Hepatic stellate cell (primary cell): ENCODE data around the gene C5orf34.
"Not testable (repeated sequence)": the region's sequence is repeated elsewhere in the genome, so short reads cannot be mapped to it uniquely, and the experiment has no call there.

Experiments
- DNase-seq: peaks from one replicate; pipeline ENCODE4 v3.0.0; 2011; ENCODE audit warnings: low spot score

The C5orf34 gene

DNA sequence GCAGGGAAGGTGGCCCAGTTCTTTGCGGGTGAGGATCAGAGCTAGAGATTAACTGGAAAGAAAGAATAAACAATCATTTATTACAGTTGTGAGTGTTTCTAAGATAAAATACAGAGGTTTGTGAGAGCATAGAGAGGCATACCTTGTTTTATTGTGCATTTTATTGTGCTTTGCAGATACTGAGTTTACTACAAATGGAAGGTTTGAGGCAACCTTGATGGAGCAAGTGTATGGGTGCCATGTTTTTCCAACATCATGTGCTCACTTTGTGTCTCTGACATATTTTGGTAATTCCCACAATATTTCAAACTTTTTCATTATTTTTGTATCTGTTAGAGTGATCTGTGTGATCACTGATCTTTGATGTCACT is 715 bp upstream of the C5orf34 start:
- no peak for DNase-seq

DNA sequence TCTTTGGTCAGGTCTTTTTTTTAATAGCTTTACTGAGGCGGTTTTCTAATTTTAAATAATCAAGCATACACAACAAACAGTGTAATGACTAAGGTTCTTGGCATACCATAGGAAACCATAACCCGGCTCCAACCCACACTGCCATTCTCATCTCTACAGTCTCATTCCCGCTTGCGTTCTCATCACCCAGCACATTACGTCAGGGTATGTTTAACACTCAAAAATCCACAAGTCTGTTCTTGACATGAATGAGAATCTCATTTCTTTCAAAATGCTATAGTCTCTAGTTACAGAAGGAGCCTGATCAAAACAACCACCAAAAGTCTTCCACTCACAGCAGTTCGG is 505 bp downstream of the C5orf34 start:
- DNase-seq = peak; percentile 71

DNA sequence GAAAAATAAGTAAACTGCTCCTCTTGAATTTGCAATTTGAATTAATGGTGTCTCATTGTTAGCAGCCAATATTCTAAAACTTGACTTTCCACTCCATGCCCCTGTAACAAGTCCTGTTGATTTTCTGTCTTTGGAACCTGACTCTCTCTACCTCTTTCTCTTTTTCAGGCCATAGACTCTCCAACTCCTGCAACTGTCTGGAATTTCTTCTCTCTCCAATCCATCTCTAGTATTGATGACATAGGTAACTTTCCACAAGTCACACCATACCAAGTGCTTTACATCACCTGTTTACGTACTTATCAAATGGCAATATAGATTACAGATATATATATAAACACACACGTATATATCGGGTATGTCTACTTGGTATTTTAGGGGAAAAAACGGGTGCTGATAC is 923 bp downstream of the C5orf34 start:
- no peak for DNase-seq

DNA sequence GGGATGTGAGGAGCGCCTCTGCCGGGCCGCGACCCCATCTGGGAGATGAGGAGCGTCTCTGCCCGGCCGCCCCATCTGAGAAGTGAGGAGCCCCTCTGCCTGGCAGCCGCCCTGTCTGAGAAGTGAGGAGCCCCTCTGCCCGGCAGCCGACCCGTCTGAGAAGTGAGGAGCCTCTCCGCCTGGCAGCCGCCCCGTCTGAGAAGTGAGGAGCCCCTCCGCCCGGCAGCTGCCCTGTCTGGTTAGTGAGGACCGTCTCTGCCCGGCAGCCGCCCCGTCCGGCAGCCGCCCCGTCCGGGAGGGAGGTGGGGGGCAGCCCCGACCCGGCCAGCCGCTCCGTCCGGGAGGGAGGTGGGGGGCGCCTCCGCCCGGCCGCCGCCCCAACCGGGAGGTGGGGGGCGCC is 3.9 kb downstream of the C5orf34 start:
- DNase-seq = not testable (repeated sequence)

DNA sequence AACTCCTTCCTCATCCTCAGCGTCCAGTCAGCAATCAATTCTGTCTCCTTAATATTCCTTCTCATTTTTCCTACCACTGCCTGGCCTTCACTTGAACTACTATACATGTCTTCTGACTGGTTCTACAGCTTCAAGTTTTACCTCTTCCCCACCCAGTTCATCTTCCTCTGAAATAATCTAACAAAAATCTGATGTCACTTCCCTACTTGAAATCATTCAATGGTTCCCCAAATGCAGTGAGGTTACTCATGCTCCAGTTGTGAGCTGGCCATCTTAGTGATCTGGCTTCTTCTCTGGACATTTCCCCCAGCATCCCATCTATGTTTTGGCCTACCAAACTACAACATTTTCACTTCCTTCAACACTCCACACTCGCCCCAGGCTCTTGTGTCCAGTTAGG is 16.4 kb downstream of the C5orf34 start:
- no peak for DNase-seq

DNA sequence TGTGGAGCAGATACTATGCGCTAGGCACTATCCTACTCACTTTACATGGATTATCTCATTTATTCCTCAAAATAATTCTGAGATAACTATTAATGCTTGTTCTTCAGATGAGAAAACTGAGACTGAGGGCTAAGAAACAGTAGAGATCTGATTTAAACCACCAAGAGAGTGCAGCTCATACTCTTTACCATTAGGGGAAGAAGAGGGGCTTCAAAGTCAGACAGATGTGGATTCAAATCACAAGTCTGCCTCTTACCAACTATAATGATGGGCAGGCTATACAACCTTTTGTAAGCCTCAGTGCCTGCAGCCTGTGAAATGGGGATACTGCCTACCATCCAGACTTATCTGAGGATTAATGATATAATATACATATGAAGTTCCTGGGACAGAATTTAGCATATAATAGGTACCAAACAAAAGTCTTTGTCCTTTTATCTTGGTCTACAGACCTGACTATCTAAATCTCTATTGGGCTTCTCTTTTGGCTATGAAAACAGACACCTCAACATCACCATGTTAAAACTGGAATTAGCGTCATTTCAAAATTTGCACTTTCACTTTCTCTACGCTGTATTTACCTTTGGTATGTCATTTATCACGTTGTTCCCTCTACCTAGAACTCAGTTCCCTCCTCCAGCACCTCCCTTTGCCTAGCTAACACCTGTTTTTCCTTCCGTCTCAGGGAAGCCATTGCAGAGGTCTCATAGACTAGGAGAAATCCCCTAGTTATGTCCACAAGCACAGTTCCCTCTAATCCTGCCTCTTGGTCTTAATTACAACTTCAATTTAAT is 17.4 kb downstream of the C5orf34 start:
- no peak for DNase-seq

DNA sequence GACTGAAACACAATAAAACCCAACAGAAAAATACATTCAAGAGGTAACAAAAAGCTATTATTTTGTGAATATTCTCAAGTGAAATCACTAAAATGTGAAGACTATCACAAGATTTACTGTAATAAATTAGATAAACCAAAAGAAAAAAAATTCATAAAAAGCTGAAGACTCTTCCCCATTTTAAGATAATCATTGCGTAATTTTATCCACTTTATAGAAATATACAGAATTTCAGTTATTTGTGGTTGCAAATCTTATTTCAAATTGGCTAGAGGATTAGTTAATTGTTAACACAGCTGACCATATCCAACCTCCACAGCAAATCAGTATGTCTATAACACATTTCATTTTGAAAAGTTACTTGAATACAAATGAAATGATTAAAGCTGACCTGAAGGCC is 23.6 kb downstream of the C5orf34 start:
- no peak for DNase-seq

DNA sequence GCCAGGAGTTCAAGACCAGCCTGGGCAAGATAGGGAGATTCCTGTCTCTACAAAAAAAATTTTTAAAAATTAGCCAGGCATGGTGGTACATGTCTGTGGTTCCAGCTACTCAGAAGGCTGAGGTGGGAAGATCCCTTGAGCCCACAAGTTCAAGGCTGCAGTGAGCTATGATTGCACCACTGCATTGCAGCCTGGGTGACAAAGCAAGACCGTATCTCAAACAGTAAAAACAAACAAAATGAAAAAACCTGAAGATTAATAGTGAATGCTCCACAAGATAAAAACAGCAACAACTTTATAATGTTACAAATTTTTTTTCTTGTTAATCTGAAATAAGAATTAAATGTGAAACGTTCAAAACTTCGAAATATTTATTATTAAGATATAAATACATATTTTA is 28.6 kb downstream of the C5orf34 start:
- DNase-seq = no peak

DNA sequence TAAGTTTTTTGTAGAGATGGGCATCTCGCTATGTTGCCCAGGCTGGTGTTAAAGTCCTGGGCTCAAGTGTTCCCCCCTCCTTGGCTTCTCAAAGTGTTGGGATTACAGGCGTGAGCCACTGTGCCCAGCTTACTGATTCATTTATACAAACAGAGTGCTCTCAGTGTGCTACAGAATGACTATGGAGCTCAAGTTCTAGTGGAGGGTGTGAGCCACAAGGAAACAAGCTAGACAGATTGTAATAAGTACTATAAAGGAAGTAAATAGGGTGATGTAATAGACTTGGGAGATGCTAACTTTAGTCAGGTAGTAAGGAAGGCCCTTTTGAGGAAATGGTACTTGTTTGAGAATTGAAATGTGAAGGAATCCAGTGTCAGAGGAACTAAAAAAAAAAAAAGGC is 29.5 kb downstream of the C5orf34 start:
- no peak for DNase-seq

DNA sequence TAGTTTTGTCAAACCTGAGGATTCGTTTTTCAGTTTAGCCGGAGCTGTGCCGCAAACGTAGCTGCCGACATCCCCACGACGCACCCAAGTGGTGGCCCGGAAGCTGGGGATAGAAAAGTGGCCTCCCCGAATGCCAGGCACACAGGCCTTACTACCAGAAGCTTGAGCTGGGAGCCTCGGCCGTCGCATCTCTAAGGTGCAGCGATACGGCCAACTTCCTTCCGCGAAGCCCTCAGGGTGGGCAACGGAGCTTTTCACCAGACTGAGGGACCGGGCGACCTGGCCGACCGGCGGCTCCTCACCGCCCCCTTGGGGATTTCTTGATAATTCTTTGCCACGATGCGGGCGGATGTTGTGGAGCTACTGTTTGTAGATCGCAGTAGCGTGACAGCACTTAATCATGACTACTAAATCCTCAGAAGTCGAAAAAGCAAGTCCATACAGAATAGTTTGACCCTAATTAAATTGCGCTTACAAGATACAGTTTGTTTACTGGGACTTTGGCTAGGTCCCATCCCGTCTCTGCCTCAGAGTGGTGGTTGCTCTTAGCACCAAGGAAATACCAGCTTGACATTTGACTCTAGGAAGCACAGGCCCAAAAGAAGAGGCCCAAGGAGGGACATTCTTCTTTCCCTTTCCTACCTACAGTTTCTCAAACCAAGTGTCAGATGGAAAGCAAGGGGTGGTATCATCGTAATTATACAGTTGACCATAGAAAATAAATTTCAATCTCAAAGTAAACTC is 30.7 kb downstream of the C5orf34 start:
- peak; percentile 80 for DNase-seq

DNA sequence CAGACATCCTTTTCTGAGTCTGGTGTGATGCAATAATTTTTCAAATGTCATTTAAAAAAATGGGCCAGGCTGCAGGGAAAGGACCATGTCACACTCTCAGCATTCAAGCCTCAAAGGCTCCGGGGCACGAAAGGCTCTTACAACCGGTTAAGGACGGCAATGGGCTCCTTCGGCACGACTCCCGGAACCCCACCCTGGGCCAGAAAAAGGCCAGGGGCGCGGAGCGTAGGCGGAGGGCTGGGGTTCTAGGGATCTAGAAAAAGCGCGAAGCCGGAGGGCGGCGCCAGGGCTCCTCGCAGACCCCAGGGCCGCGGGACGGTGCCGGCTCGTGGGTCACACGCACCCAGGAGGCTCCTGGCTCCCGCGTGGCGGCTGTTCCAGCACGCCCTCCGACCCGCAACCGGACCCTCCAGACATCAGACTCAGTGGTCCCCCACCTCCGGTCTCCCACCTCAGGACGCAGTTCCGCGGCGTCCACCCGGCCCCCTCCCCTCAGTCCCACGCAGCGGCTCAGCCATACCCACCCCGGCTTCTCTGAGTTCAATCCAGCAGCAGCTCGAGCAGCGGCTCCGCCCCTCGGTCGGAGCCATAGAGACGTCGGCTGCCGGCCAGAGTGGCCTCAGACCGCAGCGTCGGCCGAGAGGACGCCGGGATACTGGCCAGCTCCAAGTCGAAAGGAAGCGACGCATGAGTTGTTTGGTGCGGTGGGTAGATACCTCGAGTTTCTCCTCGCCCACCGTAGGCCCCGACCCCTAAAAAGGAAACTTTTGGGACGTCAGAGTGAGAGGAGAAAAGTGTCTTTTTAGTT is 31.4 kb downstream of the C5orf34 start, which contains the start of gene TMEM267:
TSS of gene TMEM267 (minus strand) at position 568 of the 808 bp plus-strand sequence. CDS start 29,896 bp downstream, outside the sequence.
- peak; percentile 82 for DNase-seq

DNA sequence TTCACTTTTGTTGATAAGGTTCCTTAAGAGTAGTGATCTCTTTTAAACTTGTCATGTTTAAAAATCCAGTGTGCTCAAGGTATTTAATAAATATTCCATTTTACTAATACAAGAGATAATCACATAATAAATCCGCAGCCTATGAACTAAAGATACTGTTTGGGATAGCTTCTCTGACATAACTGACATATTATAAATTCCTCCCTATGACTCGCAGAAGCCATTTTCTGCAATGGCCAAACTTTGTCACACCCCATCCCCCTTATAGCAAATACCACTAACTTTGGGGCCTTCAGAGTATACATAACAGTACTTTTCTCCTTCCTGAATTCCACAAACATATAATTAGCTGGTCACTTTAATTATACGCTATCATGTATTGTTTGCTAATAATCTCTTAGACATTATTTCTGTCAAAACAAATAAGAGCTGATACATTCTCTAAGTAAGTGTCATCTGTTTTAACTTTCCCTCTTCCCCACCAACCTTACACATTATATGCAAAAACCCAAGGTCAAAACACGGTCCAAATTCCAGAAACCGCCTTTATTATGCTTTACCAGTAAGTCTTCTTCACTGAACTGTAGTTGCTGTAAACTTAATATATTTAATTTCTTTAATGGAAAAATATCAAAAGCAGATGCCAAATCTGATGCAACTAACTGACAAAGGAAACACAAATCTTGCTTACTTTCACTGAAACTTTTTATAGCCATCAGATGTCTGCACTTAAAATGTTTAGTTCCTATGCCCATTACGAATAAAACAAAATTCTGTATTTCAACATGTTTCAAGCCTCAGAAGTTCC is 32.3 kb downstream of the C5orf34 start:
- DNase-seq = peak; percentile 69

DNA sequence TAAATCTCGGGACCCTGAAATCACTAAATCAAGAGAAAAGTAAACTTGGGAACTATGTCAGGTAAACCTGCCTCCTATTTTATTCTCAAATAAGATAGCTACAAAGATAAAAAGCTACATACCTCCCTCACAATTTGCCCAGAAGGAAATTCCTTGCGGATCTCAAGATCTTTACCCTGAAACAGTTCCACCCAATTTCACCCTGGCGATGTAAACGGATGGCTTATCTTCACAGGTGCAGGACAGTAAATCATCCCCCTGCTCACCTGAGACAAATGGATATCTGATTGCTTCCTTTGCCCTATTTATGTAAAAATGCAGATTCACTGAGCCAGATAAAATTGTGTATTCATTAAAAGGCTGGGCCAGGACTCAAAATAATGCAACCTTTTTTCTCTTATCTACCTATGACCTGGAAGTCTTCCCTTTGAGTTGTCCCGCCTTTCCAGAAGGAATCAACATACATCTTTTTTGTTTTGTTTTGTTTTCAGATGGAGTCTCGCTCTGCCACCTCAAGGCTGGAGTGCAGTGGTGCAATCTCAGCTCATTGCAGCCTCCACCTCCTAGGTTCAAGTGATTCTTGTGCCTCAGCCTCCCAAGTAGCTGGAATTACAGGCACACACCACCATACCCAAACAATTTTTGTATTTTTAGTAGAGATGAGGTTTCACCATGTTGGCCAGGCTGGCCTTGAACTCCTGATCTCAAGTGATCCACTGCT is 45.1 kb downstream of the C5orf34 start:
- no peak for DNase-seq

DNA sequence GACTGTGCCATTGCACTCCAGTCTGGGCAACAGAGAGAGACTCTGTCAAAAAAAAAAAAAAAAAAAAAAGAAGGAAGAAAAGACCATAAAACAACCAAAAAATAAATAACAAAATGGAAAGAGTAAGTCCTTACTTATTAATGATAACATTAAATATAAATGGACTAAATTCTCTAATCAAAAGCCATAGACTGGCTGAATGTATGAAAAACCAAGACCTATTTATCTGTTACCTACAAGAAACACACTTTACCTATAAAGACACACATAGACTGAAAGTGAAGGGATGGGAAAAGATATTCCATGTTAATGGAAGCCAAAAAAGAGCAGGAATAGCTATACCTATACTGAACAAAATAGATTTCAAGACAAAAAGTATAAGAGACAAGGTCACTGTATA is 47.8 kb downstream of the C5orf34 start:
- no peak for DNase-seq

DNA sequence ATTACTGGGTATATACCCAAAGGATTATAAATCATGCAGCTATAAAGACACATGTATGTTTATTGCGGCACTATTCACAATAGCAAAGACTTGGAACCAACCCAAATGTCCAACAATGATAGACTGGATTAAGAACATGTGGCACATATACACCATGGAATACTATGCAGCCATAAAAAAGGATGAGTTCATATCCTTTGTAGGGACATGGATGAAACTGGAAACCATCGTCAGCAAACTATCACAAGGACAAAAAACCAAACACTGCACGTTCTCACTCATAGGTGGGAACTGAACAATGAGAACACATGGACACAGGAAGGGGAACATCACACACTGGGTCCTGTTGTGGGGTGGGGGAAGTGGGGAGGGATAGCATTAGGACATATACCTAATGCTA is 49.5 kb downstream of the C5orf34 start:
- not testable (repeated sequence) for DNase-seq

DNA sequence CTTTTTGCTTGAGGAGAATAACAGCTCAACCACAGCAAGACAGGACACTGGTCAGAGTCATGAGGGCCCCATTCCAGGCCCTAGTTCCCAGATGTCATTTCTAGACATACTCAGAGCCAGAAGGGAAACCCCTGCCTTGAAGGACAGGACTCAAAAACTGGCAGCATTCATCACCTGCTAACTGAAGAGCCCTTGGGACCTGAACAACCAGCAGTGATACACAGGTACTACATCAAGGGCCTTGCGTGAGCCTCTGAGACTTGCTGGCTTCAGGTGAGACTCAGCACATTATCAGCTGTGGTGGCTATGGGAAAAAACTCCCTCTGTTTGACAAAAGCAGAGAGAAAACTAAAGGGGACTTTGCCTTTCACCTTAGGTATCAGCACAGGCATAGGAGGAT is 53.9 kb downstream of the C5orf34 start:
- no peak for DNase-seq

DNA sequence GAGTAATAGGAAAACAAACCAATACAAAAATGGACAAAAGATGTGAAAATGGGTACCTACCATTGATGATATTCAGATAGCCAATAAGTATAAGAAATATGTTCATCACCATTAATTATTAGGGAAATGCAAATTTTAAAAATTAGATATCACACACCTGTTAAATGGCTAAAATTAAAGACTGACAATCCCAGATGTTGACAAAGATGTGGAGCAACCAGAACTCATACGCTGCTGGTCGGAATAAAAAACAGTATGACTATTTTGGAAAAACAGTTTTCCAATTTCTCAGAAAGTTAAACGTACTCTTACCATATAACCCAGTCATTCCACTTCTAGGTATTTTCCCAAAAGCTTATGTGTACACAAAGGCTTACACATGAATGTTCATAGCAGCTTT is 58.4 kb downstream of the C5orf34 start:
- no peak for DNase-seq

DNA sequence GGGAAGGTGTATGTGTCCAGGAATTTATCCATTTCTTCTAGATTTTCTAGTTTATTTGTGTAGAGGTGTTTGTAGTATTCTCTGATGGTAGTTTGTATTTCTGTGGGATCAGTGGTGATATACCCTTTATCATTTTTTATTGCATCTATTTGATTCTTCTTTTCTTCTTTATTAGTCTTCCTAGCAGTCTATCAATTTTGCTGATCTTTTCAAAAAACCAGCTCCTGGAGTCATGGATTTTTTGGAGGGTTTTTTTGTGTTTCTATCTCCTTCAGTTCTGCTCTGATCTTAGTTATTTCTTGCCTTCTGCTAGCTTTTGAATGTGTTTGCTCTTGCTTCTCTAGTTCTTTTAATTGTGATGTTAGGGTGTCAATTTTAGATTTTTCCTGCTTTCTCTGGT is 73.4 kb downstream of the C5orf34 start:
- DNase-seq = not testable (repeated sequence)

DNA sequence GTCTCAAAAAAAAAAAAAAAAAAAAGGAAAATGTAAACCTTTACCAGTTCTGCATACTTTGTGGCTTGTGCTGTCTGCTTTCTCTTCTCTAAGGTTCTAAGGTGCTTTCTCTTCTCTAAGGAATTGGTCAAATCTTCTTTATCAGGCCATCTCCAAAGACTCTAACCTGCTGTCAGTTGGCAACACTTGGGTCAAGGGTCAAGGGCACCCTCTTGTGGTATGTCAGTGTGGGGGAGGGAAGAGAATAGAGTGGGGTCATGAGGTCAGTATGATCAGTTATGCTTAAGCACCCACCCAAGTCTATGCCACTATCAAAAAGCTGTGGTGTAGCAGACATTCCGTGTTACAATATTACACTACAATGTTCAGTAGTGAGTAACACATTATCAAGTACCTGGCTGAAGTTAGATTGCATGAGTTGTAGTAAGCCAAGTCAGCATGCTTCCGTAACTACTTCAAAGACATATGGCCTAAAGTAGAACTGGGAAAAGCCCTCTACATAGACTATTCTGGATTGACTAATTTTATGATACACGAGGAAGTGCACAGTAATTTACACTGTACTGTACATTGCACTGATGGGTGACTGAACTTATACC is 77.8 kb downstream of the C5orf34 start:
- no peak for DNase-seq
